HG03039 (cell line): ENCODE data around the gene LUC7L3.
"Not testable (repeated sequence)": the region's sequence is repeated elsewhere in the genome, so short reads cannot be mapped to it uniquely, and the experiment has no call there.

Source experiments
- ATAC-seq: cut with Tn5 transposase; IDR thresholded peaks from one replicate; pipeline ENCODE4 v1.9.1; 2021; ENCODE audit warnings: mild to moderate bottlenecking, moderate library complexity; ENCODE audit not compliant: unreplicated experiment

The LUC7L3 gene

DNA sequence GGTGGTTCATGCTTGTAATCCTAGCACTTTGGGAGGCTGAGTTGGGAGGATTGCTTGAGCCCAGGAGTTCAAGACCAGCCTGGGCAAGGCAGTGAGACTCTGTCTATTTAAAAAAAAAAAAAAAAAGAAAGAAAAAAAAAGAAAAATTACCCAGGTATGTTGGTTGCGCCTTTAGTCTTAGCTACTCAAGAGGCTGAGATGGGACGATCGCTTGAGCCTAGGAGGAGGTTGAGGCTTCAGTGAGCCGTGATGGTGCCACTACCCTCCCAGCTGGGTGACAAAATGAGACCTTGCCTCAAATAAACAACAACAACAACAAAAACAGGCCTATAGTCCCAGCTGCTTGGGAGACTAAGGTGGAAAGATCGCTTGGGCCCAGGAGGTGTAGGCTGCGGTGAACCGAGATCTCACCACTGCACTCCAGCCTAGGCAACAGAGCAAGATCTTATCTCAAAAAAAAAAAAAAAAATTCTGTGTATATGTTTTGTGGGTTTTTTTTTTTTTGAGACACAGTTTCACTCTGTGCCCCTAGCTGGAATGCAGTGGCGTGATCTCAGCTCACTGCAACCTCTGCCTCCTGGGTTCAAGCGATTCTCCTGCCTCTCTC is 60.4 kb downstream of the LUC7L3 start:
- no peak for ATAC-seq

DNA sequence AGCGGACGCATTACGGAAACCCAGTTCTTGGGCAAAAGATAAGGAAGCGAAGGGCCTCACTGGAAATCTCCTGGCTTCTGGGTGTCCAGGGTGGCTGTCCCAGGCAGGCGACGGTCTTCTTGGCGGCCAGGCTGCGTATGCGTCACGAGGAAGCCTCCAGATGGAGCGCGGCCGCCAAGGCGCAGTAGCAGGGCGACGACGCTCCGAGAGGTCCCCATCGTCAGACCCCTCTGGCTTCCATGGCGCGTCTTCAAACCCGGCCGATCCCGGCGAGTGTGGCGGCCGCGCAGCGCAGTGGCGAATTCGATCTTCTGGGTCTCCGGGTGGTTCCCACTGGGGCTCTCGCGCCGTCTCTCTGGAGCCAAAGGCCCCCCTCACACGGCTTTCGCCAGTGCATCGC is 61.8 kb downstream of the LUC7L3 start:
- ATAC-seq: no peak

DNA sequence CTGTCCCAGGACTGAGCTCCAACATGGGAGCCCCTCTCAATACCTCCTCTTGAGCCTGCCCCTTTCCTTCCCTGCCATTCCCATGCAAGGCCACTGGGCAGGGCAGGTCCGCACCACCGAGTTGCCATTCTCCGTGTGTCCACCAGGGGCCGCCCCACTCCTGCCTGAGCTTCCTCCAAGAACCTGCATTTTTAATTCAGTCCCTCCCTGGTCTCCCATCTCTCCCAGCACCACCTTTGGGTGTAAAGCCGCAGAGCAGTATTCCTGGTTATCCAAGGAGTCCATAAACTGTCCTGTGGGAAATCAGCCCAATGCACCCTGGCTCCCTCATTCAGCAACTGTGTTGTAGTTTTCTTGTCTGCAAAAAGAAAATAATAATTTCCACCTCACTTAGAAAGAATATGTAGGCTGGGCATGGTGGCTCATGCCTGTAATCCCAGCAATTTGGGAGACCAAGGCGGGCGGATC is 63.8 kb downstream of the LUC7L3 start:
- no peak for ATAC-seq

DNA sequence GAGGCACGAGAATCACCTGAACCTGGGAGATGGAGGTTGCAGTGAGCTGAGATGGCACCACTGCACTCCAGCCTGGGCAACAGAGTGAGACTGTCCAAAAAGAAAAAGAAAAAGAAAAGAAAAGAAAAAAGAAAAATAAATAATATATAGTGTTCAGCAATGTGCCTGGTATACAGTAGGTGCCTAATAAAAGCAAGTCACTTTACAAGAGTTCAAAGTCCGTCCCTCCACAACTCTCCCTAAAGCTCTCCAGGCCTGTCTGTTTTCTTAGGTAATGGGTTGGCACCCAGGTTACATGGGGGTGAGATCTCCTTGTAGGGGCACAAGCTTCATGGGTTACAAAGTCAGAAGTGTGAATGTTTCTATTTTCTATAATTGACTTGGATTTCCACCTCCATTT is 64.5 kb downstream of the LUC7L3 start:
- no peak for ATAC-seq

DNA sequence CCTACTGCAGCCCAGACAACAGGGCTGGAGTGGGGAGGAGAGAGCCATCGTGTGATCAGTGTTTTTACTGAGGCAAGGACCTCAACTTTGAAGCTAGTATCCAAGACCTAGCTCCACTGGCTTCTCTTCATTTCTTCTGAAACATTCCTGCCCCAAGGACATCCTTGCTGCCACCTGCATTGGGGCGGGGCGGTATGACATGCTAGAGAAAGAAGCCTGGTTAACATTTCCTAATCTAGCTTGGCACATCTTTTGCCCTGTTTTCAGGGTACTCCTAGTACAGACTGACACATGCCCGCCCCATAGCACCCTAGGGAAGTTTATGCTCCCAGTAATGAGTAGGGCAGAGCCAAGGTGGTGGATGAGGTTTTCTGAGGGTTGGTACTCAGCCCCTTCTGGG is 65.7 kb downstream of the LUC7L3 start:
- ATAC-seq: no peak

DNA sequence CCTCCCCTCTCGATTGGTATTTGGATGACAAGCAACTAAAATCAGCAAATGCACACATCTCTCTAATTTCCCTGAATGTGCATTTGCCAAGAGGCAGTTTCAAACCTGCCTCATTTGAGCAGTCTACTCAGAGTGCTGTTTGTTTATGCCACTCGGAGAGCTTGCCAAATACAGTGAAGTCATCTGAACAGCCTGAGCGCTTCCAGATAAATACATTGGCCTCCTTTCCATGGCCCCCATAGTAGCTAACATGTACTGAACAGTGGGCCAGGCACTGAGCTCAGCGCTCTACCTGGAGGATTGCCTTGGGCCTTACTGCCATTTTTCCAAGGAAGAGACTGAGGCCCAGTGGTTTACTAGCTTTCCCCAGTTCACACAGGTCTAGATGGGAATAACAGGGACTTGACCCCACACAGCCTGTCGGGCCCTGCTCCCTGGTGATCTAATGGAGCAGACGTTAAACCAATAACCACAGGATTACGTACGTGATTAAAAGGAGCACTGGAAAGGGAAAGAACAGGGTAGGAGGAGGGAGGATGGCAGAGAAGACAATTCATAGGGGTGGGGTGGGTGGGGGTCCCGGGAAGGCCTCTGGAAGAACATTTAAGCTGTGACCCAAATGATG is 66.7 kb downstream of the LUC7L3 start:
- ATAC-seq: no peak

DNA sequence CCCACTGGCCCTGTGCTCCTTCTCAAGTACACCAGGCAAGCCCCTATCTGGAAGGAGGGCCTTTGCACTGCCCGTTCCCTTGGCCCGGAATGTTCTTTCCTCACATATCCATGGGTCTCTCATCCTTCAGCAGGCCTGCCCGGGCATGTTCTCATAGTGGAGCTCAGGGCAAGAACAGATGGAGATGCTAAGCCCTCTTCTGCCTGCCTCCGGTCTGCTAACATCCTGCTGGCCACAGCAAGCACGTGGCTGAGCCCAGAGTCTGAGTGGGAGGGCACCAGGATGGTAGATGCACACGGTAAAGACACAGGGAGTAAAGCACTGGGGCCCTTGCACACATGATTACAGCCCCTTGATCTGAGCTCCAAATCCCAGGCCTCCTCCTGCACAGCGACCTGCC is 67.7 kb downstream of the LUC7L3 start:
- ATAC-seq: no peak

DNA sequence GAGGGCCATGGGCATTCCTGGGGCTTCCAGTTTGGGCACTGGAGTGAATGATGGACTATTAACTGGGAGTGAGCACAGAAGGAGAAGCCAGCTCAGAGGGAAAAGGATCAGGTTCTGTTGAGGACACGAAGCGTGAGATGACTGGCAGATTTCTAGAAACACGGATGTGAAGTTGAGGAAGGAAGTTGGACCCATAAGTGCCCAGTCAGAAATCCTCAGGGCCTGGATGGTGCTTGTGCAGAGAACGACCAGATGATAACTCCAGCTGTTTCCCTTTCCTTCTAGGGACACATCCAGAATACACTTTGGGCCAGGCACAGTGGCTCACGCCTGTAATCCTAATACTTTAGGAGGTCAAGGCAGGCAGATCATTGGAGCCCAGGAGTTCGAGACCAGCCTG is 71.2 kb downstream of the LUC7L3 start:
- ATAC-seq: no peak

DNA sequence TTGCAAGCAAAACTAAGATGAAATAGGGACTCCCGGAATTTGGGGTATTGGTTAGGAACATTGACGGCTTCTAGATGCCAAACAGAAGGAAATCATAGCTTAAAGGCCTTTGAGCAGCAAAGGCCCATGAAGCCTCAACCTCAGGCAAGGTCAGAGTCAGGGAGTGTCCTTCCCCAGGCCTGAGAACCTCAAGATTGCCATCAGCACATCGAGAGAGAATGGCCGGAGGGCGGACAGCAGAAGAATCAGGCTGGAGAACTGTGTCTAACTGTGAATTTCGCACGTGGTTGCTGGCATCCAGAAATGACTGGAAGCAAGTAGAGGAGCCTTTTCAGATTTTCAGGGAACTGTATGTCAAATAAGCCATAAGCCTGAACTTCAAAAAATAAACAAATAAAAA is 72.7 kb downstream of the LUC7L3 start:
- ATAC-seq: no peak

DNA sequence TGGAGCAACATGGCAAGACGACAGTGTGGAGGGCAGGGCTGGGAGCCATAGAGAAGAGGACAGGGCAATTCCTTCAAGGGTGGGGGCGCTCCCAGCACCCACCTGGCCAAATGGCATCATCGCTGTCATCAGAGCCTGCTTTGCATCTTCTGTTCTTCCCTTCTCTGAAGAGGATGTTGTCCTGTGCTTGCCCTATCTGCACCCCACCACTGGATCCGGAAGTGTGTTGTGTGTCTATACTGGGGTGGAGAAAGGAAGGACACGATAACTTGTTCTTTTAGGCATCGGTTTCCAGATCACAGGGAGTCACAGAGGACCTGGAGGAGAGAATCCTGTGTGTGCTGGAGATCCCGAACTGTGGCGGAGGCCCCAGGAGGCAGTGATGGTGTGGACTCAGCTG is 73.6 kb downstream of the LUC7L3 start:
- no peak for ATAC-seq

DNA sequence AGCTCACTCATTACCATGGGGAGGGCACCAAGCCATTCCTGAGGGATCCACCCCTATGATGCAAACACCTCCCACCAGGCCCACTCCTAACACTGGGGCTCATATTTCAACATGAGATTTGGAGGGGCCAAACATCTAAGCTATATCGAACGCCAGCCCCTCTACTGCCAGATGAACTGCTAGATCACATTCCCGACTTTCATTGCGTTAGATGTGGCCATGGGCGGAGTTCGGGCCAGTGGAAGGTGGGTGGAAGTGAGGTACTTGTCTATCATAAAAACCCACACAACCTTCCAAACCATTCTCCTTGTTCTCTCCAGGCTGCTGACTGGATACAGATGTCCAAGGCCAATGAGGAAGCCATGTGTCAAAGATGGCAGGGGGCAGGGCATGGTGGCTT is 75.0 kb downstream of the LUC7L3 start:
- no peak for ATAC-seq

DNA sequence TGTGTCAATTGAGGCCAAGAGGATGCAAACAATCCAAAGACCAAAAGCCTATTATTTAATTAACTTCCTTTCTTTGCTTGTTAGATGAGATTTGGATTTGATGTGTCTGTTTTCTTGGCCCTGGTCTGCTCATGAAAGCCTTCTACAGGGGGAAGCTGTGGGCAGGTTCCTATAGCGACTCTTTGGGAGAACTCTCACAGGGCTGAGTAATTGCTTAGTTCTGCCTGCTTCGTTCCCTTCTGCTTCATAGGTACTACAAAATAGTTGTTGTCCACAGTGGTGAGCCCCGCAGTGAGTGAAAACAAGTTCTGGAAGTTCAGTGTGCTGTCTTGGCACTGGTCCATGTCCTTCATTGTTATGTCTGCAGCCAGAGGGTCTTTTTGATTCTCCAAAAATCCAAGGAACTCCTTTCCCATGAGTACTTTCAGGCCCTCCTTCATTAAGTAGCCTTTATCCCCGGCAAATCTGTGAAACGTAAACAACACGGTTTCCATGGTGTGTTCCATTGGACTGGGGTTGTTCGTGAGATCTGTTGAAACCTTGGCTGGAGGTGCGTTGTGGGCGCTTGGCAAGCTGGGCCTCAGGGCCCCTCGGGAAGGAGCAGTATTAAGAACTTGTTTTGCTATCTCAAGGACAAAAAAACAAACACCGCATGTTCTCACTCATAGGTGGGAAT is 77.9 kb downstream of the LUC7L3 start:
- no peak for ATAC-seq

DNA sequence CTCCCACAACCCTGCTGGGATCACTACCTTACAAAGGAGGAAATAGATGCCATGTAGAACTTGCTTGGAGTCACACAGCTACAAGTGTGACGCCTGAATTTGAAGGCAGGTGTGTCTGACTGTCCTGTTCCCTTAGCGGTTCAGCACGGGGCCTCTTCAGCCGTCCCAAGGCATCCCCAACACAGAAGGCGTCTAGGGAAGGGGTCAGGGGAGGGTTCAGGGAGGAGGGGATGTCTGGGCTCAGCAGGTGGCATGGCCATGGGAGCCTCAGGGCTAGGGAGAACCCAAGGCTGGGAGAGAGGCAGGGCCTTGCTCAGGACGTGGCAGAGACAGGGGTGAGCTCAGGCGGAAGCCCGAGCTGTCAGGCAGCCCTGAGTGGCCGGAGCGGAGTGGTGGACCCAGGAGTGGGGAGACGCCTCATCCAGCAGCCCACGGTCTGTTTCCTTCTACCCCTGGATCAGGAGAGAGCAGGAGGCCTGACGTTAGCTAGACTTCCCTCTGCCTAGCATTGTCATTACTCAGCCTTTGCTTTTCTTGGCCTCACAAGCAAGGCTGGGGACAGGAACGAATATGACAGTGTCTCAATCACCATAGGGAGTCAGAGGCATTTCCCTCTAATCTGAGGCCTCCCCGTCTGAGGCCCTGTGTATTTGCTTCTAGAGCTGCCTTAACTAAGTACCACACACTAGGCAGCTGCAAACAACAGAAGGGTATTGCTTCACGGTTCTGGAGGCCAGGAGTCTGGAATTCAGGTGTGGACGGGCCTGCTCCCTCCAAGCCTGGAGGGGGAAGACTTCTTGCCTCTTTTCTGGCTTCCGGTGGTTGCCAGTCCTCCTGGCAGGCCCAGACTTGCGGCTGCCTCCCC is 79.3 kb downstream of the LUC7L3 start:
- ATAC-seq: no peak

DNA sequence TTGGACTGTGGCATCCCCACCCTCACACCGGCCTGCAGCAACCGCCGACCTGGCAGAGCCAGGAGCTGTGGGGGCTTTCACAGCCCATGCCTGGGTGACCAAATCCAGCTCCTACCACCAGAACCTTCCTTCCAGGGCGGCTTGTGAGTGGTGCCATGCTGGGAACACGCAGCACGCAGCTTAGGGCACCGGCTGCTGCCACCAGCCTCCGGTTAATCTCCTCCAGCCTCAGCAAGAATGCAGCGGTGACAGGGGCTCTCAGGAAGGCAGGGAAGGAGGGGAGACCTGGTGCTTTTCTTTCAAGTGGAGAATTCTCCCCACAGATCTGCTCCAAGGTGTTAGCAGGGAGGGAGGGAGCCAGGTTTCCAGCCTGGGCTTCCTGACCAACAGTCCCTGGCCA is 80.2 kb downstream of the LUC7L3 start:
- ATAC-seq: no peak

DNA sequence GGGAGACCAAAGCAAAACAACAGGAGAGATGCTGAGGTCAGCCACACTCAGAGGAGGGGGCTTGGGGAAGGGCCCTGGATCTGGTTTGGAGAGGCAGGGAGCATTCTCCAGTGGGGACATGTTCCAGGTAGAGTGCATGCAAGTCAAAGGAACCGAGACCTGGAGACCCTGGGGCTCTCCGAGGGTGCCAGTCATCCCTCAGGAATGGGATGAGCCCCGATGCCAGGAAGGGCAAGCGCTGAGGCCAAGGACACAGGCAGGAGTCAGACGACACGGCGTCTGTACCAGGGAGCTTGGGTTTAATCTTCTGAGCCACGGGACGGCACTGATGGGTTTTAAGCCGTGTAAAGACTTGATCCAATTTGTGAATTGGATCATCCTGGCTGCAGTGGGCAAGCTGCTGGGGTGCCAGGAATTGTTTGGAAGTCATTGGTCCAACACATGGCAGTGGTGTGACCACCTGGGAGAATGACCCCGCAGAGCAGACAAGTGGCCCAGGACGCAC is 80.8 kb downstream of the LUC7L3 start:
- ATAC-seq: no peak

DNA sequence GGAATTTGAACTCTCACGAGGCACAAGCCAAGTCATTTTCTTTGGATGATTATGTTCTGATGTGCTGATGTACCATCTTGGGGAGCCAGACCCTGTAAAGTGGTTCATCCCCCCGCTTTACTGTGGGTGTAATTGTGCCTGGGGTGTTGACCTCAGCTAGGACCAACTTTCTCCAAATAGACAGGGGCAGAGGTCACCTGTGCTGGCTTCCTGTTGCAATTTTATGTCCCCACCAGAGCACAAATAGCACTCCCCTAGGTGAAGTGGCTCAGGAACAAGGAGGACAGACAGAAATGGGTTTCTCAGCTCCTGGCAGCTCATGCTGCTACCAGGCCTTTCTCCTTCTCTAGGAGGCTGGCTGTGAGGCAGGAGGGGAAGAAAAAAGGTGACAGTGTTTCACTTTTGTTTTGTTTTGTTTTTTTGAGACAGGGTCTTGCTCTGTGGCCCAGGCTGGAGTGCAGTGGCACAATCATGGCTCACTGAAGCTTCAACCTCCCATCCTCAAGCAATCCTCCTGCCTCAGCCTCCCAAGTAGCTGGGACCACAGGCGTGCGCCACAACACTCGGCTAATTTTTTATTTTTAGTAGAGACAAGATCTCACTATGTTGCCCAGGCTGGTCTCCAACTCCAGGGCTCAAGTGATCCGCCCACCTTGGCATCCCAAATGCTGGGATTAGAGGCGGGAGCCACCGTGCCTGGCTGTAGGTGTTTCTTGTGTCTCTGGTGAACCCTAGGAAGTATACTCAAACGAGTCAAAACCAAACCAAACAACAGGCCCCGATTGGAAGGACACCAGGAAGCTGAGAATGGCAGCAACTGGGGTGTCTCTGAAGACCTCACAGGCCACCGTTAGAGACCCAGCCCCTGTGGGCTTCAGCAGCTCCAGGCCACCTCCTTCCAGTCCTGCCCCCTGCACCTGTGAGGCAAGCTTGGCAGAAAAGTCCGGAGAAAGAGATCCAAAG is 83.5 kb downstream of the LUC7L3 start:
- ATAC-seq: no peak

DNA sequence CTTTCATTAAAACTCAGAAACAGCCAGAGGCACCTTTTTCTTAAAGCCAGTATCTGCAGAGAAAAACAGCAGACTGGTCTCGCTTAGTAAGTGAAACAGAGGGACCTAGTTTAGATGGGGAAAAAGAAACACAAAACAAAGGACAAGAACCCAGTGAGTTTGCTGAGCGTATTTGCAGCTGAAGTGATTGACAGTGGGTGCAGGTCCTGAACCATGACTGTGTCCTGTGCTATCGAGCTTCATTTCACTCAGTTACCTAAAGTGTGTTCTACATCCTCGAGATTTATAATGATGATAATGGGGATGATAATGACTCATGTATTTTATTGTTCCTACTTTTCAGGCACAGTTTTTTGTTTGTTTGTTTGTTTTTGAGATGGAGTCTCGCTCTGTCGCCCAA is 84.3 kb downstream of the LUC7L3 start:
- no peak for ATAC-seq

DNA sequence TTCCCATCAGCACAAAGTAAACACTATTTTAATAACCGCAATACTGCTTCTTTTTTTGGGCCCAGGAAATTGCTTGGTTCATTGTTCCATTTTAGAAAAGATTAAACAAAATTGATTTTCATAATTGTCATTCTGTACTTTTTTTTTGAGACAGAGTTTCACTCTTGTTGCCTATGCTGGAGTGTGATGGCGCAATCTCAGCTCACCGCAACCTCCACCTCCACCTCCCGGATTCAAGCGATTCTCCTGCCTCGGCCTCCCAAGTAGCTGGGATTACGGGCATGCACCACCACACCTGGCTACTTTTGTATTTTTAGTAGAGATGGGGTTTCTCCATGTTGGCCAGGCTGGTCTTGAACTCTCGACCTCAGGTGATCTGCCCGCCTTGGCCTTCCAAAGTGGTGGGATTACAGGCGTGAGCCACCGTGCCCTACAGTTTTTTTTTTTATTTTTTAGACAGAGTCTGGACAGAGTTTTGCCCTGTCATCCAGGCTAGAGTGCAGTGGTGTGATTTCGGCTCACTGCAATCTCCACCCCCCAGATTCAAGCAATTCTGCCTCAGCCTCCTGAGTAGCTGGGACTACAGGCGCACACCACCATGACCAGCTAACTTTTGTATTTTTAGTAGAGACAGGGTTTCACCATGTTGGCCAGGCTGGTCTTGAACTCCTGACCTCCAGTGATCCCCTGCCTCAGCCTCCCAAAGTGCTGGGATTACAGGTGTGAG is 85.5 kb downstream of the LUC7L3 start:
- ATAC-seq: not testable (repeated sequence)

DNA sequence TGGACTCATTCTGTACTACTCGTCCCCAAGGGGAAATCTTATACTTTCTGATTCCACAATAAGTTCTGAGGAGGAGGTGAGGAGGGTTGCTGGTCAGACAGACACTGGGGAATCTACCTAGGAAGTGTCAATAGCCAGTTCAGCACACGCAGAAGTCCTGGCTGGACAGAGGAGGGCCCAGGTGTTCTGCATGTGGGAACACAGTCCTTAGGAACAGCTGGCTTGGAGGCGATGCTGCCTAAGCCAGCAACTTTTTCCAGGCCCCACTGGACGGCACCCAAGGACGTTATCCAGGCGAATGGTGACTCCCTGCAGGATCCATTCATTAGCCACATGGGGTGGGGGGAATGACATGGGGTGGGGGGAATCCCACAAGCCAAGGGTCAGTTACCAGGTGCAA is 86.1 kb downstream of the LUC7L3 start:
- no peak for ATAC-seq
